K562 (cell line): ENCODE results near the gene LMAN2. TPM values are rescaled to one million over a fixed set of nuclear protein-coding genes. Genes with fewer than 3 reads are reported as not detected.

Experiments used
- CBX1 ChIP-seq: sonication (generic); IDR thresholded peaks from 2 replicates; pipeline ENCODE4 v1.6.1; 2016; ENCODE audit warnings: antibody characterized with exemption, low read depth, mild to moderate bottlenecking
- ELF1 ChIP-seq: fragments of 200-800 bp; sonication (Bioruptor generic); IDR thresholded peaks from 2 replicates; pipeline ENCODE4 v1.6.1; 2016; ENCODE audit warnings: missing genetic modification characterization, missing compliant biosample characterization
- IFI16 ChIP-seq: fragments of 250-450 bp; sonication (Bioruptor Pico); IDR thresholded peaks from 2 replicates; pipeline ENCODE4 v2.1.2; 2022; ENCODE audit warnings: mild to moderate bottlenecking, inconsistent platforms
- ILF3 ChIP-seq: fragments of 450-650 bp; IDR thresholded peaks from 2 replicates; pipeline ENCODE4 v1.6.1; 2018; ENCODE audit warnings: antibody characterized with exemption, mild to moderate bottlenecking, moderate library complexity, borderline replicate concordance
- JUN ChIP-seq, 2 experiments: sonication (generic) in 1 of 2; formaldehyde crosslinking in 1 of 2; IDR thresholded peaks; 2 replicates each; pipeline versions ENCODE4 v1.6.1 to v1.8.0; 2012 to 2022; ENCODE audit warnings: borderline replicate concordance in 2 of 2, mild to moderate bottlenecking in 2 of 2, improper control_type of control experiment in 1 of 2, low read depth in 1 of 2, low read length in 1 of 2, missing genetic modification reagents in 1 of 2
- KAT7 ChIP-seq: sonication (generic); formaldehyde crosslinking; IDR thresholded peaks from 2 replicates; pipeline ENCODE4 v1.8.0; 2022; ENCODE audit warnings: missing genetic modification reagents, mild to moderate bottlenecking, borderline replicate concordance
- KLF10 ChIP-seq: fragments of 250-450 bp; sonication (Bioruptor Pico); IDR thresholded peaks from 2 replicates; pipeline ENCODE4 v1.6.1; 2021; ENCODE audit warnings: matching md5 sums
- SRSF1 ChIP-seq: fragments of 200-400 bp; formaldehyde crosslinking; IDR thresholded peaks from 2 replicates; pipeline ENCODE4 v1.6.1; 2017; ENCODE audit warnings: mild to moderate bottlenecking, low read depth, low read length, moderate library complexity
- STAT5B ChIP-seq: fragments of 250-450 bp; sonication (Bioruptor Pico); IDR thresholded peaks from 2 replicates; pipeline ENCODE4 v1.8.0; 2021; ENCODE audit warnings: mild to moderate bottlenecking, inconsistent platforms
- TAF1 ChIP-seq: IDR thresholded peaks from 2 replicates; pipeline ENCODE4 v1.6.1; 2011; ENCODE audit warnings: mild to moderate bottlenecking, low read length, moderate library complexity; ENCODE audit not compliant: insufficient read depth, control insufficient read depth, severe bottlenecking; ENCODE audit errors: extremely low read depth
- polyA plus RNA-seq, 8 experiments: library from polyadenylated mRNA; depleted of rRNA in 4 of 8; stranded (reverse) in 5 of 8; unstranded in 3 of 8; fragments of >200 nt; fragmentation: Nextera tagmentation in 2 of 8; fragmentation: Illumina TruSeq in 1 of 8; extraction: Ambion mirVana in 2 of 8; extraction: Trizol in 1 of 8; gene quantifications; 2 replicates each; pipeline versions ENCODE4 v1.2.1 to v1.2.3, GENCODE V29; 2011 to 2014; ENCODE audit warnings: inconsistent platforms in 1 of 8, missing spikeins in 1 of 8
- total RNA-seq, 7 experiments: library from RNA; depleted of rRNA in 6 of 7; stranded (reverse); fragments of >200 nt in 6 of 7; fragmentation: Illumina TruSeq in 2 of 7; extraction: Trizol in 2 of 7; gene quantifications; 2 replicates each; pipeline versions ENCODE4 v1.2.1 to v1.2.3, GENCODE V29; 2011 to 2021; ENCODE audit warnings: low replicate concordance in 1 of 7
- TF ChIP-seq, protein P1 (sequence below): fragments of 250-450 bp; sonication (Bioruptor Pico); IDR thresholded peaks from 2 replicates; pipeline ENCODE4 v1.4.0; 2020; ENCODE audit warnings: mild to moderate bottlenecking
- TF ChIP-seq, protein P2 (sequence below): fragments of 450-650 bp; IDR thresholded peaks from 2 replicates; pipeline ENCODE4 v1.6.1; 2017; ENCODE audit warnings: antibody characterized with exemption, mild to moderate bottlenecking
- TF ChIP-seq, protein P3 (sequence below): fragments of 250-450 bp; sonication (Bioruptor Pico); IDR thresholded peaks from 2 replicates; pipeline ENCODE4 v1.8.0; 2021; ENCODE audit warnings: borderline replicate concordance, mild to moderate bottlenecking, moderate library complexity; ENCODE audit not compliant: poor library complexity, severe bottlenecking
- TF ChIP-seq, protein P4 (sequence below): fragments of 250-450 bp; sonication (Bioruptor Pico); IDR thresholded peaks from 2 replicates; pipeline ENCODE4 v1.8.0; 2021; ENCODE audit warnings: moderate library complexity, mild to moderate bottlenecking, inconsistent platforms
- TF ChIP-seq, protein P5 (sequence below): fragments of 450-650 bp; IDR thresholded peaks from 2 replicates; pipeline ENCODE4 v1.7.0; 2016; ENCODE audit warnings: borderline replicate concordance

Gene LMAN2
- total and polyA plus RNA-seq, 9 of the 15 experiments (the other 6 are each of a cell fraction or from before 2014, with no cell fraction given): 2.7 to 254 (median 136) TPM

DNA sequence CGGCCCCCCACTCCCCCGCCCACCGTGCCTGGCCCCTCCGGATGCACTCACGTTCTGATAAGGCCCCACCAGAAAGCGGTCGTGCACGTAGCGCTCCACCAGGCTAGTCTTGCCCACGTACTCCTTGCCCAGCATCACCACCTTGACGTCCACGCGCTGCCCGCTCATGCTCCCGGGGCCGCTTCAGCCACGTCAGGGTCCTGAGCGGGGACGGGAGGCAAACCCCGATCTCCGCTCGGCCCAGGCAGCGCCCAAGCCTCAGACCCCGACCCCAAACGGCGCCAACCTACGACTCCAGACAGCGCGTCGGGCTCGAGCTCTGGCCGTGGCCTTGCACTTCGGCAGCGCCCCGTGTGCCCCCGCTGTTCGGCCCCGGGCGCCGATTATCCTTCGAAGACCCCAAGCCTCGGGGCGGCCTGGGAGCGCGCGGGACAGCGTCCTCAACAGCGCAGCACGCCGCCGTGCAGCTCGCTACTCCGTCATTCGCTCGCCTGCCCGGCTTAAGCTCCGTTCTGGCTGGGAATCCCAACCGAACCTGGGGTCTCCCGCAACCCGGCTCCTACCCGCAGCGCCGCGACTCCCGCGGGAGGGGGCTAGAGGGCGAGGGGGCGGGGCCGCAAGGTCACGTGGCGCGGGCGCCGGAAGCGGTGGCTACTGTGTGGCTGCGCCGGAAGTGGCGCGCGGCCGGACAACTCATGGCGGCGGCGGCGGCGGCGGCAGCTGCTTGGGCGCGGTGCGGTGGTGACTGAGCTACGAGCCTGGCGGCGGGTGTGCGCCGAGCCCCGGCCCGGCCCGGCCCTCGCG lies 48.1 kb downstream of the LMAN2 start, which contains the start of the genes PRELID1 and RAB24 (continued):
- TF ChIP-seq JUN (IDR thresholded peaks at IDR 0.05; ENCODE audit: borderline replicate concordance, low read depth, low read length) (no peak), JUN (CRISPR knock-in tag; IDR thresholded peaks at IDR 0.05; ENCODE audit: borderline replicate concordance) (peak; percentile 75; the same call in 1 of the 2 replicates), TAF1 (peak; percentile 83), IFI16 (CRISPR knock-in tag) (no peak), ELF1 (tag) (peak; percentile 84), STAT5B (CRISPR knock-in tag) (no peak), KAT7 (CRISPR knock-in tag) (peak; percentile 89), ILF3 (0 out of 2 replicates have a peak, but pooled peaks have one; percentile 36), CBX1 (peak; percentile 63; the same call in 1 of the 2 replicates), SRSF1 (no peak), KLF10 (no peak)
- TF ChIP-seq, protein P1, sequence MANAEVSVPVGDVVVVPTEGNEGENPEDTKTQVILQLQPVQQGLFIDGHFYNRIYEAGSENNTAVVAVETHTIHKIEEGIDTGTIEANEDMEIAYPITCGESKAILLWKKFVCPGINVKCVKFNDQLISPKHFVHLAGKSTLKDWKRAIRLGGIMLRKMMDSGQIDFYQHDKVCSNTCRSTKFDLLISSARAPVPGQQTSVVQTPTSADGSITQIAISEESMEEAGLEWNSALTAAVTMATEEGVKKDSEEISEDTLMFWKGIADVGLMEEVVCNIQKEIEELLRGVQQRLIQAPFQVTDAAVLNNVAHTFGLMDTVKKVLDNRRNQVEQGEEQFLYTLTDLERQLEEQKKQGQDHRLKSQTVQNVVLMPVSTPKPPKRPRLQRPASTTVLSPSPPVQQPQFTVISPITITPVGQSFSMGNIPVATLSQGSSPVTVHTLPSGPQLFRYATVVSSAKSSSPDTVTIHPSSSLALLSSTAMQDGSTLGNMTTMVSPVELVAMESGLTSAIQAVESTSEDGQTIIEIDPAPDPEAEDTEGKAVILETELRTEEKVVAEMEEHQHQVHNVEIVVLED (CRISPR knock-in tag): peak; percentile 7
- TF ChIP-seq, protein P2, sequence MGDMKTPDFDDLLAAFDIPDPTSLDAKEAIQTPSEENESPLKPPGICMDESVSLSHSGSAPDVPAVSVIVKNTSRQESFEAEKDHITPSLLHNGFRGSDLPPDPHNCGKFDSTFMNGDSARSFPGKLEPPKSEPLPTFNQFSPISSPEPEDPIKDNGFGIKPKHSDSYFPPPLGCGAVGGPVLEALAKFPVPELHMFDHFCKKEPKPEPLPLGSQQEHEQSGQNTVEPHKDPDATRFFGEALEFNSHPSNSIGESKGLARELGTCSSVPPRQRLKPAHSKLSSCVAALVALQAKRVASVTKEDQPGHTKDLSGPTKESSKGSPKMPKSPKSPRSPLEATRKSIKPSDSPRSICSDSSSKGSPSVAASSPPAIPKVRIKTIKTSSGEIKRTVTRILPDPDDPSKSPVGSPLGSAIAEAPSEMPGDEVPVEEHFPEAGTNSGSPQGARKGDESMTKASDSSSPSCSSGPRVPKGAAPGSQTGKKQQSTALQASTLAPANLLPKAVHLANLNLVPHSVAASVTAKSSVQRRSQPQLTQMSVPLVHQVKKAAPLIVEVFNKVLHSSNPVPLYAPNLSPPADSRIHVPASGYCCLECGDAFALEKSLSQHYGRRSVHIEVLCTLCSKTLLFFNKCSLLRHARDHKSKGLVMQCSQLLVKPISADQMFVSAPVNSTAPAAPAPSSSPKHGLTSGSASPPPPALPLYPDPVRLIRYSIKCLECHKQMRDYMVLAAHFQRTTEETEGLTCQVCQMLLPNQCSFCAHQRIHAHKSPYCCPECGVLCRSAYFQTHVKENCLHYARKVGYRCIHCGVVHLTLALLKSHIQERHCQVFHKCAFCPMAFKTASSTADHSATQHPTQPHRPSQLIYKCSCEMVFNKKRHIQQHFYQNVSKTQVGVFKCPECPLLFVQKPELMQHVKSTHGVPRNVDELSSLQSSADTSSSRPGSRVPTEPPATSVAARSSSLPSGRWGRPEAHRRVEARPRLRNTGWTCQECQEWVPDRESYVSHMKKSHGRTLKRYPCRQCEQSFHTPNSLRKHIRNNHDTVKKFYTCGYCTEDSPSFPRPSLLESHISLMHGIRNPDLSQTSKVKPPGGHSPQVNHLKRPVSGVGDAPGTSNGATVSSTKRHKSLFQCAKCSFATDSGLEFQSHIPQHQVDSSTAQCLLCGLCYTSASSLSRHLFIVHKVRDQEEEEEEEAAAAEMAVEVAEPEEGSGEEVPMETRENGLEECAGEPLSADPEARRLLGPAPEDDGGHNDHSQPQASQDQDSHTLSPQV: no peak
- TF ChIP-seq, protein P3, sequence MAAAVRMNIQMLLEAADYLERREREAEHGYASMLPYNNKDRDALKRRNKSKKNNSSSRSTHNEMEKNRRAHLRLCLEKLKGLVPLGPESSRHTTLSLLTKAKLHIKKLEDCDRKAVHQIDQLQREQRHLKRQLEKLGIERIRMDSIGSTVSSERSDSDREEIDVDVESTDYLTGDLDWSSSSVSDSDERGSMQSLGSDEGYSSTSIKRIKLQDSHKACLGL (CRISPR knock-in tag): peak; percentile 61
- TF ChIP-seq, protein P4, sequence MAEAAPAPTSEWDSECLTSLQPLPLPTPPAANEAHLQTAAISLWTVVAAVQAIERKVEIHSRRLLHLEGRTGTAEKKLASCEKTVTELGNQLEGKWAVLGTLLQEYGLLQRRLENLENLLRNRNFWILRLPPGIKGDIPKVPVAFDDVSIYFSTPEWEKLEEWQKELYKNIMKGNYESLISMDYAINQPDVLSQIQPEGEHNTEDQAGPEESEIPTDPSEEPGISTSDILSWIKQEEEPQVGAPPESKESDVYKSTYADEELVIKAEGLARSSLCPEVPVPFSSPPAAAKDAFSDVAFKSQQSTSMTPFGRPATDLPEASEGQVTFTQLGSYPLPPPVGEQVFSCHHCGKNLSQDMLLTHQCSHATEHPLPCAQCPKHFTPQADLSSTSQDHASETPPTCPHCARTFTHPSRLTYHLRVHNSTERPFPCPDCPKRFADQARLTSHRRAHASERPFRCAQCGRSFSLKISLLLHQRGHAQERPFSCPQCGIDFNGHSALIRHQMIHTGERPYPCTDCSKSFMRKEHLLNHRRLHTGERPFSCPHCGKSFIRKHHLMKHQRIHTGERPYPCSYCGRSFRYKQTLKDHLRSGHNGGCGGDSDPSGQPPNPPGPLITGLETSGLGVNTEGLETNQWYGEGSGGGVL (CRISPR knock-in tag): no peak
- TF ChIP-seq, protein P5, sequence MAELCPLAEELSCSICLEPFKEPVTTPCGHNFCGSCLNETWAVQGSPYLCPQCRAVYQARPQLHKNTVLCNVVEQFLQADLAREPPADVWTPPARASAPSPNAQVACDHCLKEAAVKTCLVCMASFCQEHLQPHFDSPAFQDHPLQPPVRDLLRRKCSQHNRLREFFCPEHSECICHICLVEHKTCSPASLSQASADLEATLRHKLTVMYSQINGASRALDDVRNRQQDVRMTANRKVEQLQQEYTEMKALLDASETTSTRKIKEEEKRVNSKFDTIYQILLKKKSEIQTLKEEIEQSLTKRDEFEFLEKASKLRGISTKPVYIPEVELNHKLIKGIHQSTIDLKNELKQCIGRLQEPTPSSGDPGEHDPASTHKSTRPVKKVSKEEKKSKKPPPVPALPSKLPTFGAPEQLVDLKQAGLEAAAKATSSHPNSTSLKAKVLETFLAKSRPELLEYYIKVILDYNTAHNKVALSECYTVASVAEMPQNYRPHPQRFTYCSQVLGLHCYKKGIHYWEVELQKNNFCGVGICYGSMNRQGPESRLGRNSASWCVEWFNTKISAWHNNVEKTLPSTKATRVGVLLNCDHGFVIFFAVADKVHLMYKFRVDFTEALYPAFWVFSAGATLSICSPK: no peak
